ENCODE data around the gene CASP6.
A peak's percentile ranks its signal among the peaks of the same experiment; 100 is the strongest.

The CASP6 gene

DNA sequence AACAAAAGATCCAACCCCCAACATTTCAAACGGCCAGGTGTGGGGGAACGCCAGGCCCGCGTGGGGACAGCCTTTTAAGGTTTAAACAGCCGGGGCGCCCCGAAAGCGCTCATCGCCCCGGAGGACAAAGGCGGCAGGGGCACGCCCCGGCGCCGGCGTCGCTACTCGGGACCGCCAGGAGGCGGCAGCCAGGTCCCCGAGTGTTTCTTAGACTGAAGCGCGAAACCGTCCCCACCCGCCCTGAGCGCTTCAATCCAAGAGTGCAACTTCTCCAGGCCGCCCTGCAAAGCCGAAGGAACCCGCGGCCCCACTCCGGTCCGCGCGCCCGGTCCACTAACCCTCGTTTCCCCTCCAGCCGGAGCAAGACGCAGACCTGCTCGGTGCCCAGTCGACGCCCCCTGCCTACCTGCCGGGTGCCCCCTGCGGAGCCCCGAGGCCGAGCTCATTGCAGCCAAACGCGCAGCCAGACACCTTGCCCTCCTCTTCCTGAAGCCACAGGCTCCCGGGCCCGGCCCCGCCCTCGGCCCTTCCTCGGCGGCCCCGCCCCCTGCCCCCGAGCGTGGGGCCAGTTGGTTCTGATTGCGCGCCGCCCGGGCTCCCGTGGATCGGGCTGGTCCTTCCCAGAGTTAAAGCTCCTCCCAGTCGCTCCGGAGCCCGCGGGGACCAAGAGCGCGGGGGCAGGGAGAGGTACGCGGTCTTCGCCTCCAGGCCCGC, at the start of gene CASP6:
Gene CASP6 (minus strand): TSS at position 496 of the 714 bp plus-strand sequence. CDS start 50 bp downstream, at position 446.
- TF ChIP-seq CTCF (conservative IDR thresholded peaks at IDR 0.05; ENCODE audit: low read length) = peak; percentile 65
- H3K4me3 ChIP-seq (ENCODE audit: low read length) = peak within 1 kb of the TSS; percentile 83
- peak; percentile 69 for DNase-seq (ENCODE audit: low read depth)

GRCh38 chr4:109752525-109752924, 49.3 kb upstream of the CASP6 start:
- no peak for DNase-seq (ENCODE audit: low read depth)
- no peak overlapping the region for H3K4me3 ChIP-seq (ENCODE audit: low read length)
- TF ChIP-seq CTCF (conservative IDR thresholded peaks at IDR 0.05; ENCODE audit: low read length) = no peak

GRCh38 chr4:109751852-109752251, 48.6 kb upstream of the CASP6 start:
- no peak for TF ChIP-seq CTCF (conservative IDR thresholded peaks at IDR 0.05; ENCODE audit: low read length)
- no peak for DNase-seq (ENCODE audit: low read depth)
- no peak overlapping the region for H3K4me3 ChIP-seq (ENCODE audit: low read length)

GRCh38 chr4:109750652-109751244, 47.5 kb upstream of the CASP6 start:
- DNase-seq (ENCODE audit: low read depth) = no peak
- no peak overlapping the region for H3K4me3 ChIP-seq (ENCODE audit: low read length)
- TF ChIP-seq CTCF (conservative IDR thresholded peaks at IDR 0.05; ENCODE audit: low read length) = no peak

GRCh38 chr4:109749388-109750082, 46.3 kb upstream of the CASP6 start:
- TF ChIP-seq CTCF (conservative IDR thresholded peaks at IDR 0.05; ENCODE audit: low read length) = no peak
- H3K4me3 ChIP-seq (ENCODE audit: low read length) = no peak overlapping the region
- DNase-seq (ENCODE audit: low read depth) = no peak

DNA sequence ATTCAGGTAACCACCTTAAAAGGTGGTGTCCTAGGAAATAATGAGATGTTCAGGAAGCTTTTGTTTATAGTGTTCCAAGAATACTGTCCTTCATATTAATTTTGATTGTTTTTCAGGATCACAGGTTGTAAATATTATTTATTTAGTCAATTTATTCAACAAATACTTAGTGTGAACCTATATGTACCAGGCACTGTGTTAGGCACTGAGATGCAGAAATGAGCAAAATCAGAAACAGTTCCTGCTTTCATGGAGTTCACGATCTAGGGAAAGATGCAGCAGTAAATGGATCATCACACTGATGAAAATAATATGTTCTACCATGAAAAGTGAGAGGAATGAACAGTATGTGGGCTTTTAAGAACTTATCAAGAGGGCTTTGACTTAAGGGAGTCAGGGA, 44.9 kb upstream of the CASP6 start:
- DNase-seq (ENCODE audit: low read depth) = no peak
- no peak for TF ChIP-seq CTCF (conservative IDR thresholded peaks at IDR 0.05; ENCODE audit: low read length)
- no peak overlapping the region for H3K4me3 ChIP-seq (ENCODE audit: low read length)
